Gastroesophageal sphincter (tissue), 3 donors: ENCODE measurements around the gene IDUA.

Experiments
- EP300 ChIP-seq: sonication (generic); formaldehyde crosslinking; IDR thresholded peaks from one replicate; pipeline ENCODE4 v1.6.1; 2017; ENCODE audit warnings: antibody characterized with exemption, mild to moderate bottlenecking
- POLR2A ChIP-seq, 2 donors: fragments of 450-650 bp; IDR thresholded peaks; one replicate each; pipeline ENCODE4 v1.6.1; 2017; ENCODE audit warnings: antibody characterized with exemption in 2 of 2, mild to moderate bottlenecking in 2 of 2, moderate library complexity in 1 of 2
- TF ChIP-seq, protein P1 (sequence below), 4 experiments: fragments of 200-600 bp in 2 of 4; fragments of 450-650 bp in 2 of 4; sonication (generic) in 1 of 4; IDR thresholded peaks; one replicate each; pipeline ENCODE4 v1.5.1; 2017 to 2019; ENCODE audit warnings: antibody characterized with exemption in 4 of 4, mild to moderate bottlenecking in 2 of 4, moderate library complexity in 2 of 4

- TF ChIP-seq, protein P1, sequence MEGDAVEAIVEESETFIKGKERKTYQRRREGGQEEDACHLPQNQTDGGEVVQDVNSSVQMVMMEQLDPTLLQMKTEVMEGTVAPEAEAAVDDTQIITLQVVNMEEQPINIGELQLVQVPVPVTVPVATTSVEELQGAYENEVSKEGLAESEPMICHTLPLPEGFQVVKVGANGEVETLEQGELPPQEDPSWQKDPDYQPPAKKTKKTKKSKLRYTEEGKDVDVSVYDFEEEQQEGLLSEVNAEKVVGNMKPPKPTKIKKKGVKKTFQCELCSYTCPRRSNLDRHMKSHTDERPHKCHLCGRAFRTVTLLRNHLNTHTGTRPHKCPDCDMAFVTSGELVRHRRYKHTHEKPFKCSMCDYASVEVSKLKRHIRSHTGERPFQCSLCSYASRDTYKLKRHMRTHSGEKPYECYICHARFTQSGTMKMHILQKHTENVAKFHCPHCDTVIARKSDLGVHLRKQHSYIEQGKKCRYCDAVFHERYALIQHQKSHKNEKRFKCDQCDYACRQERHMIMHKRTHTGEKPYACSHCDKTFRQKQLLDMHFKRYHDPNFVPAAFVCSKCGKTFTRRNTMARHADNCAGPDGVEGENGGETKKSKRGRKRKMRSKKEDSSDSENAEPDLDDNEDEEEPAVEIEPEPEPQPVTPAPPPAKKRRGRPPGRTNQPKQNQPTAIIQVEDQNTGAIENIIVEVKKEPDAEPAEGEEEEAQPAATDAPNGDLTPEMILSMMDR (IDR thresholded peaks at IDR 0.05), result no peak
- TF ChIP-seq POLR2A (IDR thresholded peaks at IDR 0.05), result no peak
- TF ChIP-seq EP300, result no peak
These were observed 12.2 kb upstream of the IDUA start for GRCh38 chr4:974668-975067.
